IMR-90 (cell line): ENCODE measurements around the gene HSPA1L. TPM values are rescaled to one million over a fixed set of nuclear protein-coding genes. Genes with fewer than 3 reads are reported as not detected.

ENCODE experiments used
- ATAC-seq: fragments of 200-7000 bp; cut with Tn5 transposase; 2 replicates; pipeline ENCODE4 v1.9.1; 2020; ENCODE audit warnings: low read depth, mild to moderate bottlenecking, moderate library complexity
- BruUV-seq: library from RNA; stranded (reverse); fragments of 400-500 nt; replicated peaks from 2 replicates; lab custom pipeline; 2021; lab: Mats Ljungman, UMichigan
- CTCF ChIA-PET: fragments of 300-600 bp; formaldehyde crosslinking; extraction: SDS; loops from one replicate; lab custom pipeline; 2021; ENCODE audit warnings: antibody characterized with exemption; lab: Yijun Ruan, JAX
- POLR2A ChIA-PET: fragments of 300-600 bp; sonication (Branson Sonifier 250); formaldehyde crosslinking; loops from one replicate; lab custom pipeline; 2022; ENCODE audit warnings: antibody characterized with exemption; ENCODE audit not compliant: unreplicated experiment; lab: Charles Lee
- DNase-seq: peaks from one replicate; pipeline ENCODE4 v3.0.0; 2013
- H2AFZ ChIP-seq: replicated peaks from 2 replicates; pipeline ENCODE3; 2013; ENCODE audit warnings: low read length, mild to moderate bottlenecking; ENCODE audit not compliant: poor library complexity
- H2AK5ac ChIP-seq: 2 replicates; pipeline ENCODE4 v1.6.1; 2013; ENCODE audit warnings: low read depth, low read length, inconsistent platforms
- H2AK9ac ChIP-seq: replicated peaks from 2 replicates; pipeline ENCODE3; 2013; ENCODE audit warnings: mild to moderate bottlenecking, low read depth, low read length, moderate library complexity; ENCODE audit not compliant: poor library complexity
- H2BK120ac ChIP-seq: 2 replicates; pipeline ENCODE4 v1.6.1; 2013; ENCODE audit warnings: low read depth, low read length, inconsistent platforms
- H2BK15ac ChIP-seq: 3 replicates; pipeline ENCODE4 v1.6.1; 2013; ENCODE audit warnings: low read depth, low read length, inconsistent platforms
- H2BK20ac ChIP-seq: 2 replicates; pipeline ENCODE4 v1.6.1; 2013; ENCODE audit warnings: low read depth, mild to moderate bottlenecking, inconsistent platforms, low read length, moderate library complexity
- H2BK5ac ChIP-seq: 2 replicates; pipeline ENCODE4 v1.6.1; 2013; ENCODE audit warnings: mild to moderate bottlenecking, low read depth, low read length, inconsistent platforms; ENCODE audit not compliant: poor library complexity, severe bottlenecking
- H3K14ac ChIP-seq: replicated peaks from 2 replicates; pipeline ENCODE4 v1.6.1; 2013; ENCODE audit warnings: low read depth, low read length, inconsistent platforms
- H3K18ac ChIP-seq: 2 replicates; pipeline ENCODE4 v1.6.1; 2013; ENCODE audit warnings: low read depth, low read length, control low read depth
- H3K23ac ChIP-seq: 2 replicates; pipeline ENCODE4 v1.6.1; 2013; ENCODE audit warnings: low read depth, low read length, inconsistent platforms
- H3K27ac ChIP-seq: 2 replicates; pipeline ENCODE4 v1.5.1; 2013; ENCODE audit warnings: mild to moderate bottlenecking, control low read depth, low read length; ENCODE audit not compliant: insufficient read depth
- H3K27me3 ChIP-seq: 2 replicates; pipeline ENCODE4 v1.6.1; 2013; ENCODE audit warnings: low read length; ENCODE audit not compliant: control insufficient read depth, insufficient read depth
- H3K36me3 ChIP-seq: 2 replicates; pipeline ENCODE4 v1.6.1; 2013; ENCODE audit warnings: low read length, mixed read lengths; ENCODE audit not compliant: control insufficient read depth, insufficient read depth
- H3K4ac ChIP-seq: 2 replicates; pipeline ENCODE4 v1.6.1; 2013; ENCODE audit warnings: low read depth, low read length, inconsistent platforms
- H3K4me1 ChIP-seq: 2 replicates; pipeline ENCODE4 v1.6.1; 2013; ENCODE audit warnings: low read length, mixed read lengths; ENCODE audit not compliant: control insufficient read depth, insufficient read depth
- H3K4me2 ChIP-seq: 2 replicates; pipeline ENCODE4 v1.6.1; 2013; ENCODE audit warnings: low read depth, mild to moderate bottlenecking, control low read depth, low read length, moderate library complexity
- H3K4me3 ChIP-seq: 2 replicates; pipeline ENCODE4 v1.5.1; 2013; ENCODE audit warnings: low read depth, mild to moderate bottlenecking, control low read depth, low read length, moderate library complexity; ENCODE audit not compliant: insufficient read depth
- H3K56ac ChIP-seq: 2 replicates; pipeline ENCODE4 v1.6.1; 2013; ENCODE audit warnings: low read length, inconsistent platforms; ENCODE audit not compliant: insufficient read depth; ENCODE audit errors: extremely low read depth
- H3K79me1 ChIP-seq, 2 experiments: 2 replicates each; pipeline ENCODE4 v1.6.1; 2013; ENCODE audit warnings: low read length in 2 of 2, inconsistent platforms in 1 of 2, low read depth in 1 of 2
- H3K9ac ChIP-seq: 2 replicates; pipeline ENCODE4 v1.6.1; 2013; ENCODE audit warnings: low read depth, low read length, control low read depth
- H3K9me1 ChIP-seq: 2 replicates; pipeline ENCODE4 v1.6.1; 2013; ENCODE audit warnings: low read length, inconsistent platforms; ENCODE audit not compliant: insufficient read depth
- H3K9me3 ChIP-seq: 2 replicates; pipeline ENCODE4 v1.6.1; 2013; ENCODE audit warnings: low read length; ENCODE audit not compliant: control insufficient read depth, insufficient read depth
- H4K20me1 ChIP-seq: 2 replicates; pipeline ENCODE4 v1.6.1; 2013; ENCODE audit warnings: low read length, inconsistent platforms; ENCODE audit not compliant: insufficient read depth
- H4K5ac ChIP-seq: 2 replicates; pipeline ENCODE4 v1.6.1; 2013; ENCODE audit warnings: mild to moderate bottlenecking, low read depth, low read length, control low read depth
- H4K8ac ChIP-seq, 2 experiments: 2 replicates each; pipeline ENCODE4 v1.6.1; 2013; ENCODE audit warnings: low read depth in 2 of 2, low read length in 2 of 2, control low read depth in 1 of 2, inconsistent platforms in 1 of 2
- H4K91ac ChIP-seq: 2 replicates; pipeline ENCODE4 v1.6.1; 2013; ENCODE audit warnings: low read depth, low read length, inconsistent platforms; ENCODE audit not compliant: insufficient read depth
- BHLHE40 ChIP-seq: fragments of 150-350 bp; IDR thresholded peaks from 2 replicates; pipeline ENCODE4 v1.6.1; 2016; ENCODE audit warnings: mild to moderate bottlenecking, low read depth, low read length
- CEBPB ChIP-seq: IDR thresholded peaks from 2 replicates; pipeline ENCODE4 v1.6.1; 2012; ENCODE audit warnings: low read depth, low read length, improper control_type of control experiment
- CHD1 ChIP-seq: IDR thresholded peaks from 2 replicates; pipeline ENCODE4 v1.6.1; 2012; ENCODE audit warnings: low read depth, low read length, improper control_type of control experiment
- FOS ChIP-seq: fragments of 150-350 bp; IDR thresholded peaks from 2 replicates; pipeline ENCODE4 v1.6.1; 2016; ENCODE audit warnings: low read depth, low read length
- MAZ ChIP-seq: IDR thresholded peaks from 2 replicates; pipeline ENCODE4 v1.6.1; 2012; ENCODE audit warnings: low read depth, mild to moderate bottlenecking, low read length, improper control_type of control experiment, moderate library complexity, borderline replicate concordance
- MXI1 ChIP-seq: IDR thresholded peaks from 2 replicates; pipeline ENCODE4 v1.6.1; 2012; ENCODE audit warnings: low read depth, mild to moderate bottlenecking, low read length, moderate library complexity, borderline replicate concordance
- NFE2L2 ChIP-seq: fragments of 150-350 bp; IDR thresholded peaks from 2 replicates; pipeline ENCODE4 v1.6.1; 2016; ENCODE audit warnings: low read depth, mild to moderate bottlenecking, low read length
- POLR2A ChIP-seq: IDR thresholded peaks from 2 replicates; pipeline ENCODE4 v1.6.1; 2012; ENCODE audit warnings: mild to moderate bottlenecking, low read depth, low read length
- RAD21 ChIP-seq: IDR thresholded peaks from 2 replicates; pipeline ENCODE4 v1.6.1; 2012; ENCODE audit warnings: low read length, improper control_type of control experiment
- RCOR1 ChIP-seq: IDR thresholded peaks from 2 replicates; pipeline ENCODE4 v1.6.1; 2012; ENCODE audit warnings: mild to moderate bottlenecking, low read length, improper control_type of control experiment; ENCODE audit not compliant: insufficient replicate concordance
- RFX5 ChIP-seq: IDR thresholded peaks from 2 replicates; pipeline ENCODE4 v1.8.0; 2012; ENCODE audit warnings: low read depth, mild to moderate bottlenecking, low read length, moderate library complexity
- SMC3 ChIP-seq: fragments of 150-350 bp; IDR thresholded peaks from 2 replicates; pipeline ENCODE4 v1.6.1; 2016; ENCODE audit warnings: low read depth, mild to moderate bottlenecking, antibody characterized with exemption, low read length, moderate library complexity
- WGBS, 2 experiments: methylation state at CpG; one replicate each; pipeline versions ENCODE4 v1.1.5 to v1.1.7; 2013; ENCODE audit warnings: missing lambda C conversion rate in 2 of 2; ENCODE audit not compliant: insufficient read length in 1 of 2; ENCODE audit errors: extremely low coverage in 2 of 2; 5-methylcytosine and 5-hydroxymethylcytosine counted together
- dilution Hi-C: fragments of 300-500 bp; cut with HindIII; formaldehyde crosslinking; loops from one replicate; pipeline ENCODE4 v1.14.3; 2018; ENCODE audit warnings: low sequenced_read_pairs; ENCODE audit not compliant: unreplicated experiment
- in situ Hi-C: fragments of 300-500 bp; cut with MboI; formaldehyde crosslinking; loops from 3 replicates; pipeline ENCODE4 v1.14.3; 2019; ENCODE audit warnings: low sequenced_read_pairs, inconsistent platforms, mixed read lengths
- intact Hi-C: fragments of 100-400 bp; cut with micrococcal nuclease; formaldehyde crosslinking; loops from 2 replicates; pipeline ENCODE4 v1.10.0; 2022
- polyA plus RNA-seq, 3 experiments: library from polyadenylated mRNA; depleted of rRNA; stranded (reverse); fragments of >200 nt; gene quantifications; 2 replicates each; pipeline ENCODE4 v1.2.3, GENCODE V29; 2012; ENCODE audit warnings: low replicate concordance in 1 of 3
- total RNA-seq: library from RNA; depleted of rRNA; stranded (reverse); fragments of >200 nt; gene quantifications from 2 replicates; pipeline ENCODE4 v1.2.3, GENCODE V29; 2012
- TF ChIP-seq, protein P1 (sequence below): fragments of 150-350 bp; IDR thresholded peaks from 2 replicates; pipeline ENCODE4 v1.6.1; 2016; ENCODE audit warnings: low read depth, mild to moderate bottlenecking, low read length, moderate library complexity, borderline replicate concordance
- TF ChIP-seq, protein P2 (sequence below): conservative IDR thresholded peaks from 2 replicates; pipeline ENCODE4 v1.5.1; 2012; ENCODE audit warnings: mild to moderate bottlenecking, low read depth, low read length, improper control_type of control experiment
- TF ChIP-seq, protein P3 (sequence below): fragments of 150-350 bp; IDR thresholded peaks from 2 replicates; pipeline ENCODE4 v1.6.1; 2017; ENCODE audit warnings: mild to moderate bottlenecking, antibody characterized with exemption, low read length, low read depth

The HSPA1L gene
- total and polyA plus RNA-seq, 2 of the 4 experiments (the other 2 are of a cell fraction), result 0.97 to 1.3 TPM

GRCh38 chr6:31770860-31771259 is 44.2 kb downstream of the HSPA1L start:
- H3K36me3 ChIP-seq, result no peaks in the 10 kb centered on the region
- ChIA-PET POLR2A (no interaction called here), CTCF (no interaction called here)
- dilution Hi-C loops (no loop called here), in situ Hi-C loops (no loop called here), intact Hi-C loops (no loop called here)
- H3K9me1 ChIP-seq, result peaks cover 3% of the 10 kb centered on the region; the same call in 1 of the 2 replicates
- no peaks in the 10 kb centered on the region for H3K79me1 ChIP-seq
- no peak overlapping the region for H3K9ac ChIP-seq
- no peak overlapping the region for H4K8ac ChIP-seq
- no peak overlapping the region for H2AFZ ChIP-seq
- BruUV-seq, result no TSS peak
- no peak overlapping the region for H4K5ac ChIP-seq
- no peak overlapping the region for H3K4me2 ChIP-seq
- no peak overlapping the region for H3K56ac ChIP-seq
- no peak overlapping the region for H2AK9ac ChIP-seq
- H2AK5ac ChIP-seq, result no peak overlapping the region
- H3K18ac ChIP-seq, result no peak overlapping the region
- H2BK15ac ChIP-seq, result no peak overlapping the region
- H3K4me1 ChIP-seq, result no peaks in the 10 kb centered on the region
- TF ChIP-seq CEBPB, result no peak
- no peak for TF ChIP-seq FOS
- TF ChIP-seq, protein P1, sequence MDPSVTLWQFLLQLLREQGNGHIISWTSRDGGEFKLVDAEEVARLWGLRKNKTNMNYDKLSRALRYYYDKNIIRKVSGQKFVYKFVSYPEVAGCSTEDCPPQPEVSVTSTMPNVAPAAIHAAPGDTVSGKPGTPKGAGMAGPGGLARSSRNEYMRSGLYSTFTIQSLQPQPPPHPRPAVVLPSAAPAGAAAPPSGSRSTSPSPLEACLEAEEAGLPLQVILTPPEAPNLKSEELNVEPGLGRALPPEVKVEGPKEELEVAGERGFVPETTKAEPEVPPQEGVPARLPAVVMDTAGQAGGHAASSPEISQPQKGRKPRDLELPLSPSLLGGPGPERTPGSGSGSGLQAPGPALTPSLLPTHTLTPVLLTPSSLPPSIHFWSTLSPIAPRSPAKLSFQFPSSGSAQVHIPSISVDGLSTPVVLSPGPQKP, result no peak
- TF ChIP-seq MAZ, result no peak
- TF ChIP-seq MXI1, result no peak
- TF ChIP-seq, protein P2, sequence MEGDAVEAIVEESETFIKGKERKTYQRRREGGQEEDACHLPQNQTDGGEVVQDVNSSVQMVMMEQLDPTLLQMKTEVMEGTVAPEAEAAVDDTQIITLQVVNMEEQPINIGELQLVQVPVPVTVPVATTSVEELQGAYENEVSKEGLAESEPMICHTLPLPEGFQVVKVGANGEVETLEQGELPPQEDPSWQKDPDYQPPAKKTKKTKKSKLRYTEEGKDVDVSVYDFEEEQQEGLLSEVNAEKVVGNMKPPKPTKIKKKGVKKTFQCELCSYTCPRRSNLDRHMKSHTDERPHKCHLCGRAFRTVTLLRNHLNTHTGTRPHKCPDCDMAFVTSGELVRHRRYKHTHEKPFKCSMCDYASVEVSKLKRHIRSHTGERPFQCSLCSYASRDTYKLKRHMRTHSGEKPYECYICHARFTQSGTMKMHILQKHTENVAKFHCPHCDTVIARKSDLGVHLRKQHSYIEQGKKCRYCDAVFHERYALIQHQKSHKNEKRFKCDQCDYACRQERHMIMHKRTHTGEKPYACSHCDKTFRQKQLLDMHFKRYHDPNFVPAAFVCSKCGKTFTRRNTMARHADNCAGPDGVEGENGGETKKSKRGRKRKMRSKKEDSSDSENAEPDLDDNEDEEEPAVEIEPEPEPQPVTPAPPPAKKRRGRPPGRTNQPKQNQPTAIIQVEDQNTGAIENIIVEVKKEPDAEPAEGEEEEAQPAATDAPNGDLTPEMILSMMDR, result no peak
- TF ChIP-seq NFE2L2, result no peak
- no peak for TF ChIP-seq CHD1
- no peak for TF ChIP-seq RFX5
- TF ChIP-seq SMC3, result no peak
- no peak for TF ChIP-seq RCOR1
- TF ChIP-seq POLR2A, result no peak
- TF ChIP-seq RAD21, result no peak
- TF ChIP-seq, protein P3, sequence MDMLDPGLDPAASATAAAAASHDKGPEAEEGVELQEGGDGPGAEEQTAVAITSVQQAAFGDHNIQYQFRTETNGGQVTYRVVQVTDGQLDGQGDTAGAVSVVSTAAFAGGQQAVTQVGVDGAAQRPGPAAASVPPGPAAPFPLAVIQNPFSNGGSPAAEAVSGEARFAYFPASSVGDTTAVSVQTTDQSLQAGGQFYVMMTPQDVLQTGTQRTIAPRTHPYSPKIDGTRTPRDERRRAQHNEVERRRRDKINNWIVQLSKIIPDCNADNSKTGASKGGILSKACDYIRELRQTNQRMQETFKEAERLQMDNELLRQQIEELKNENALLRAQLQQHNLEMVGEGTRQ, result no peak
- TF ChIP-seq BHLHE40, result no peak
- H3K27ac ChIP-seq, result no peak overlapping the region
- H3K14ac ChIP-seq, result no peak overlapping the region
- H3K27me3 ChIP-seq, result no peaks in the 10 kb centered on the region
- H4K20me1 ChIP-seq, result no peaks in the 10 kb centered on the region
- H2BK20ac ChIP-seq, result no peak overlapping the region
- no peak for ATAC-seq
- H3K9me3 ChIP-seq, result no peaks in the 10 kb centered on the region
- H2BK5ac ChIP-seq, result no peak overlapping the region
- DNase-seq, result no peak
- no peak overlapping the region for H3K23ac ChIP-seq
- no peak overlapping the region for H2BK120ac ChIP-seq
- H3K4ac ChIP-seq, result no peak overlapping the region
- H4K91ac ChIP-seq, result no peak overlapping the region
- no CpG with 5 or more reads among the region's 2 CpGs for WGBS, 2 experiments
- H3K4me3 ChIP-seq, result no peak overlapping the region
